Measurements from ENCODE around the gene LMAN1L. TPM values are rescaled to one million over a fixed set of nuclear protein-coding genes. Genes with fewer than 3 reads are reported as not detected.

Gene LMAN1L
- total RNA-seq, 1 donor: 0.27 TPM

Small RNA genes within 50 kb of the gene (small RNA-seq; reads per million reads assigned to genes)
- gene CPLX3 (not detected), gene MIR4513 (not detected), gene MIR6882 (7.3 reads per million, percentile 90 among the genes with 10 or more reads in this experiment)

Other genes with a start within 250 kb of the LMAN1L start
- 117 TPM for gene CLK3, start 197.0 kb upstream of the LMAN1L start, total RNA-seq
- 19.4 TPM for gene EDC3, start 116.8 kb upstream of the LMAN1L start, total RNA-seq
- 0.27 TPM for gene CYP1A1, start 87.3 kb upstream of the LMAN1L start, total RNA-seq
- gene CYP1A2, start 64.0 kb upstream of the LMAN1L start, total RNA-seq: not detected
- gene CSK, start 30.8 kb upstream of the LMAN1L start, total RNA-seq: 118 TPM
- not detected for gene CPLX3, start 13.8 kb downstream of the LMAN1L start, total RNA-seq
- 69.7 TPM for gene ULK3, start 30.3 kb downstream of the LMAN1L start, total RNA-seq
- 67.6 TPM for gene SCAMP2, start 60.5 kb downstream of the LMAN1L start, total RNA-seq
- gene MPI, start 77.2 kb downstream of the LMAN1L start, total RNA-seq: 77.3 TPM
- gene FAM219B, start 94.0 kb downstream of the LMAN1L start, total RNA-seq: 58.4 TPM
- gene COX5A, start 125.2 kb downstream of the LMAN1L start, total RNA-seq: 47.9 TPM
- 3.2 TPM for gene RPP25, start 143.9 kb downstream of the LMAN1L start, total RNA-seq
- 4.8 TPM for gene SCAMP5, start 182.7 kb downstream of the LMAN1L start, total RNA-seq
- 36.9 TPM for gene PPCDC, start 210.8 kb downstream of the LMAN1L start, total RNA-seq